ENCODE results near the gene MGRN1. TPM values are rescaled to one million over a fixed set of nuclear protein-coding genes. Genes with fewer than 3 reads are reported as not detected.
A peak's percentile ranks its signal among the peaks of the same experiment; 100 is the strongest.

Gene MGRN1
- total and polyA plus RNA-seq, 2 of the 13 experiments (the other 11 are each of a cell fraction or from before 2014, with no cell fraction given): 11.9 to 12.6 TPM

GRCh38 chr16:4614571-4615383 is 9.8 kb upstream of the MGRN1 start, which contains the start of gene UBALD1 (continued):
- TF ChIP-seq ZXDC (CRISPR knock-in tag; IDR thresholded peaks at IDR 0.05): peak; percentile 88
- 0 out of 2 replicates have a peak, but pooled peaks have one; percentile 27 for TF ChIP-seq SAFB2 (CRISPR knock-in tag; IDR thresholded peaks at IDR 0.05; ENCODE audit: borderline replicate concordance, low read depth)
- TF ChIP-seq ELF4 (CRISPR knock-in tag; IDR thresholded peaks at IDR 0.05; ENCODE audit: borderline replicate concordance): no peak
- TF ChIP-seq ZNF136 (CRISPR knock-in tag; IDR thresholded peaks at IDR 0.05; ENCODE audit: low read depth): 0 out of 2 replicates have a peak, but pooled peaks have one; percentile 23
- TF ChIP-seq NFKBIZ (CRISPR knock-in tag; IDR thresholded peaks at IDR 0.05): 0 out of 2 replicates have a peak, but pooled peaks have one; percentile 50
- TF ChIP-seq TCF7 (IDR thresholded peaks at IDR 0.05; ENCODE audit: low read depth): no peak
- 0 out of 2 replicates have a peak, but pooled peaks have one; percentile 22 for TF ChIP-seq MYPOP (CRISPR knock-in tag; IDR thresholded peaks at IDR 0.05)
- peak; percentile 70 for TF ChIP-seq MAZ (IDR thresholded peaks at IDR 0.05; ENCODE audit: borderline replicate concordance, low read depth, low read length)
- TF ChIP-seq MAZ (CRISPR knock-in tag; IDR thresholded peaks at IDR 0.05; ENCODE audit: low read depth): no peak
- TF ChIP-seq KMT2A (CRISPR knock-in tag; IDR thresholded peaks at IDR 0.05): peak; percentile 51; the same call in 1 of the 2 replicates
- 0 out of 2 replicates have a peak, but pooled peaks have one; percentile 49 for TF ChIP-seq ZNF256 (CRISPR knock-in tag; conservative IDR thresholded peaks at IDR 0.05)
- TF ChIP-seq GMEB1 (CRISPR knock-in tag; IDR thresholded peaks at IDR 0.05; ENCODE audit: borderline replicate concordance): peak; percentile 94
- peak in 1 of 2 experiments; percentile 28; a peak in 1 of 4 replicates for TF ChIP-seq EP300 (IDR thresholded peaks at IDR 0.05; ENCODE audit: low read depth in 2 of 2, low read length in 2 of 2)
- peak; percentile 60 for TF ChIP-seq EP300 (CRISPR knock-in tag; IDR thresholded peaks at IDR 0.05; ENCODE audit: borderline replicate concordance)
- peak; percentile 95 for TF ChIP-seq TAF1 (CRISPR knock-in tag; IDR thresholded peaks at IDR 0.05)
- TF ChIP-seq PRDM4 (CRISPR knock-in tag; IDR thresholded peaks at IDR 0.05; ENCODE audit: borderline replicate concordance): no peak
- TF ChIP-seq ZKSCAN8 (CRISPR knock-in tag; IDR thresholded peaks at IDR 0.05; ENCODE audit: borderline replicate concordance): peak; percentile 37; the same call in 1 of the 2 replicates
- TF ChIP-seq THRA (CRISPR knock-in tag; IDR thresholded peaks at IDR 0.05; ENCODE audit: borderline replicate concordance): peak; percentile 65

All from HepG2 (cell line).